Measurements from ENCODE around the gene FBXO44.

The FBXO44 gene

DNA sequence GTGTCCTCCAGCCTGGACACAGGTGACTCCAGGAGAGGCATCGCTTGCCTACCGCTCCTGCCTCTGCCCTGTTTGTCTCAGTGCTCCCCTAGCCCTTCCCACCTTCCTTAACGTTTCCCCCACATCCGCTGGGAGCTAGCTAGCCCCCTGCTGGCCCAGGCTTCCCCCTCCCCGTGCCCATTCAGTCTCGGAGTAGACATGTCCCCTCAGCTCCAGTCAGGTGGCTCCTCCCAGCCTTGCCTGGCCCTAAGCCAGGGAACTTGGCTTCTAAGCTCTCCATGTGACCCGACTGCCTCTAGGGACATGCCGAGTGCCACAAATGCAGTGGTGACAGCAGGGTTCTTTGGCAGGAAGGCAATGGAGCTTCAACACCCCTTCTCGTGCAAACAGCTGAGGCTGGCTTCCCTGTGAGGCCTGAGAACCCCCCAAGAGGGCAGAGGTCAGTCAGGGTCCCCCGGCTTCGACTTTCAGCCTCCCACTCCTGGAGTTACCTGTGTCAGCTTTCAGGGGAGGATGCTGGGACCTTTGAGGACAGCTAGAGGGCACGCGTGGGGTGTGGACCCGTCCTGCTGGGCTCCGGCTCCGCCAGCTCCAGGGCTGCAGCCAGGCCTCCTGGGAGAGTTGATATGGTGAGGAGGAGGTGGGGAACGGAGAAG is 53.1 kb downstream of the FBXO44 start:
- DNase-seq (ENCODE audit: low read depth in 2 of 2, low spot score in 1 of 2) = no peak

GRCh38 chr1:11708554-11709350 is 54.1 kb downstream of the FBXO44 start:
- DNase-seq (ENCODE audit: low read depth in 2 of 2, low spot score in 1 of 2) = no peak

DNA sequence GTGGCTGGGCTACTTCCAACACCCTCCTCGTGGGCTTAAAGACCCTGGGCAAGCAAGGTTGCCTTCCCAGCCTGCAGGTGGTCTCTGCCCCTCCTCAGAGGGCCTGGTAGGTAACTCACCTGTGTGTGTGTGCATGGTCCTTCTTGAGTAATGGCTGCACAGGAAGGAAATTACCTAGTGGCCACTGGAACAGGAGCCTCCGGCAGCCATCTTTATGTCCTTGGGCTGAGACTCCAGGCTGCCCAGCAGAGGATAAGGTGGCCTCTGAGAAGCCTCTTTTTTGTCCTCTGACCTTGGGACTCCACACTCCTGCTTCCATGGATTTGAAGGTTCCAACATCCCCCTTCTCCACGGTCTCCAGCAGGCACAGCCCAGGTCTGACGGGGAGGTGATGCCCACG is 56.8 kb downstream of the FBXO44 start:
- no peak for DNase-seq (ENCODE audit: low read depth in 2 of 2, low spot score in 1 of 2)

- DNase-seq (ENCODE audit: low read depth in 2 of 2, low spot score in 1 of 2) = no peak
Measured at GRCh38 chr1:11712285-11712684, 57.6 kb downstream of the FBXO44 start.
